Testis (tissue), 2 donors: Measurements from ENCODE around the gene RNF225.
A peak's percentile ranks its signal among the peaks of the same experiment; 100 is the strongest.

Experiments
- POLR2A ChIP-seq: fragments of 450-650 bp; IDR thresholded peaks from one replicate; pipeline ENCODE4 v1.6.1; 2017; ENCODE audit warnings: antibody characterized with exemption, mild to moderate bottlenecking, moderate library complexity
- TF ChIP-seq, protein P1 (sequence below), 3 experiments: fragments of 450-650 bp in 2 of 3; fragments of 200-600 bp in 1 of 3; sonication (generic) in 1 of 3; IDR thresholded peaks; one replicate each; pipeline ENCODE4 v1.5.1; 2016 to 2019; ENCODE audit warnings: antibody characterized with exemption in 3 of 3, mild to moderate bottlenecking in 2 of 3, moderate library complexity in 1 of 3

- TF ChIP-seq, protein P1, sequence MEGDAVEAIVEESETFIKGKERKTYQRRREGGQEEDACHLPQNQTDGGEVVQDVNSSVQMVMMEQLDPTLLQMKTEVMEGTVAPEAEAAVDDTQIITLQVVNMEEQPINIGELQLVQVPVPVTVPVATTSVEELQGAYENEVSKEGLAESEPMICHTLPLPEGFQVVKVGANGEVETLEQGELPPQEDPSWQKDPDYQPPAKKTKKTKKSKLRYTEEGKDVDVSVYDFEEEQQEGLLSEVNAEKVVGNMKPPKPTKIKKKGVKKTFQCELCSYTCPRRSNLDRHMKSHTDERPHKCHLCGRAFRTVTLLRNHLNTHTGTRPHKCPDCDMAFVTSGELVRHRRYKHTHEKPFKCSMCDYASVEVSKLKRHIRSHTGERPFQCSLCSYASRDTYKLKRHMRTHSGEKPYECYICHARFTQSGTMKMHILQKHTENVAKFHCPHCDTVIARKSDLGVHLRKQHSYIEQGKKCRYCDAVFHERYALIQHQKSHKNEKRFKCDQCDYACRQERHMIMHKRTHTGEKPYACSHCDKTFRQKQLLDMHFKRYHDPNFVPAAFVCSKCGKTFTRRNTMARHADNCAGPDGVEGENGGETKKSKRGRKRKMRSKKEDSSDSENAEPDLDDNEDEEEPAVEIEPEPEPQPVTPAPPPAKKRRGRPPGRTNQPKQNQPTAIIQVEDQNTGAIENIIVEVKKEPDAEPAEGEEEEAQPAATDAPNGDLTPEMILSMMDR (IDR thresholded peaks at IDR 0.05): peak in 1 of 3 experiments; percentile 24
- TF ChIP-seq POLR2A: no peak
These were observed 11.6 kb downstream of the RNF225 start for GRCh38 chr19:58406818-58407657.
